Heart right ventricle (tissue), 16 donors: ENCODE data around the gene ARID5B. TPM values are rescaled to one million over a fixed set of nuclear protein-coding genes. Genes with fewer than 3 reads are reported as not detected.

ENCODE experiments used
- ATAC-seq, 8 donors: fragments of 200-7000 bp; cut with Tn5 transposase; one replicate each; pipeline ENCODE4 v1.9.1; 2020; ENCODE audit warnings: mild to moderate bottlenecking in 8 of 8, moderate library complexity in 8 of 8, moderate number of reproducible peaks in 1 of 8
- DNase-seq, 2 donors: peaks; one replicate each; pipeline ENCODE4 v3.0.0-alpha.2; 2020
- H3K27ac ChIP-seq, 10 donors: fragments of 200-600 bp; sonication (generic) in 2 of 10; one replicate each; pipeline versions ENCODE4 v1.5.0 to v1.8.0; 2020 to 2022; ENCODE audit warnings: mild to moderate bottlenecking in 3 of 10
- H3K27me3 ChIP-seq, 7 donors: fragments of 200-600 bp; one replicate each; pipeline ENCODE4 v1.8.0; 2021 to 2022; ENCODE audit warnings: mild to moderate bottlenecking in 2 of 7
- H3K36me3 ChIP-seq, 9 donors: fragments of 200-600 bp; sonication (generic) in 1 of 9; one replicate each; pipeline versions ENCODE4 v1.5.0 to v1.8.0; 2020 to 2022; ENCODE audit warnings: mild to moderate bottlenecking in 2 of 9
- H3K4me1 ChIP-seq, 9 donors: fragments of 200-600 bp; sonication (generic) in 1 of 9; one replicate each; pipeline versions ENCODE4 v1.5.0 to v1.8.0; 2020 to 2022; ENCODE audit warnings: mild to moderate bottlenecking in 4 of 9
- H3K4me3 ChIP-seq, 10 donors: fragments of 200-600 bp; sonication (generic) in 2 of 10; one replicate each; pipeline versions ENCODE4 v1.5.0 to v1.8.0; 2020 to 2022; ENCODE audit warnings: mild to moderate bottlenecking in 7 of 10, moderate library complexity in 2 of 10
- H3K9me3 ChIP-seq, 11 donors: fragments of 200-600 bp in 10 of 11; sonication (generic) in 2 of 11; one replicate each; pipeline versions ENCODE4 v1.5.0 to v1.8.0; 2013 to 2022; ENCODE audit warnings: mild to moderate bottlenecking in 2 of 11, control low read depth in 1 of 11, moderate library complexity in 1 of 11
- WGBS, 2 donors: extraction: QIAGEN DNeasy Blood & Tissue Kit; methylation state at CpG; one replicate each; pipeline ENCODE4 v1.1.7; 2013; ENCODE audit warnings: inconsistent platforms in 1 of 2; 5-methylcytosine and 5-hydroxymethylcytosine counted together
- intact Hi-C, 10 donors: fragments of 100-400 bp; cut with DNase I; formaldehyde crosslinking; loops; one replicate each; pipeline versions ENCODE4 v1.11.1 to v1.14.2; 2022
- polyA plus RNA-seq, 2 donors: library from polyadenylated mRNA; stranded (reverse); fragments of 200-250 nt; gene quantifications; one replicate each; pipeline ENCODE4 v1.2.3, GENCODE V29; 2013
- total RNA-seq, 10 donors: library from RNA; stranded (reverse); fragmentation: NEBNext Ultra II Directional in 3 of 10; extraction: Animal tissue kit (Norgen Biotek cat#: 25700) in 3 of 10; gene quantifications; one replicate each; pipeline versions ENCODE4 v1.2.1 to v1.2.4, GENCODE V29; 2021 to 2023
- TF ChIP-seq, protein P1 (sequence below), 9 donors: fragments of 200-600 bp; sonication (generic) in 2 of 9; IDR thresholded peaks; one replicate each; pipeline versions ENCODE4 v1.5.0 to v1.8.0; 2021 to 2022; ENCODE audit warnings: antibody characterized with exemption in 9 of 9, mild to moderate bottlenecking in 5 of 9, moderate library complexity in 1 of 9
- donor health status: Arrhythmogenic right ventricular cardiomyopathy.
- donor health status: ischemic (EF 13 %, LVEDD 7.1; RV severe dilation, severe dysfunction).
- donor health status: healthy with polysubstance abuse.
- donor health status: DM: no; HTN: yes; CAD: no.
- donor health status: DM: no; HTN: no; CAD: no.
- donor health status: ischemic (EF 25% LVEDD 6.9; RV normal size, moderate dysfunction).
- donor health status: ischemic (EF 25% LVEDD 5.7; RV mildly dilated, moderate dysfunction).
- donor health status: healthy.
- donor health status: DM: yes; HTN: yes; CAD: no.
- donor health status: Ischemic cardiomyopathy.
- donor health status: ischemic (EF 35%, LVEDD 5.7; RV mildly dilated, moderate dysfunction).
- donor health status: nonischemic (EF 11% LVEDD 7.7; RV severe dilation, severe dysfunction).
- donor health status: DM: yes; HTN: yes; CAD: no.
- donor health status: PGD.
- donor health status: ischemic (EF 29% LVEDD 5.4; RV normal size, mild dysfunction).
- donor health status: nonischemic (EF 23%, LVEDD 6.1; RV moderate dilation, normal function).

Gene ARID5B
- total and polyA plus RNA-seq, 12 donors, result 5.3 to 108 (median 25.5) TPM

- peak in 2 of 8 donors; percentile 2 to 4 for ATAC-seq
- Histone ChIP-seq H3K4me3 (peak overlapping the region; percentile 34 to 94 (median 76)), H3K27ac (peak overlapping the region; percentile 72 to 99 (median 94)), H3K9me3 (peaks cover 0 to 2% (median 0%) of the 10 kb centered on the region in 11 donors), H3K27me3 (no peaks in the 10 kb centered on the region), H3K36me3 (no peaks in the 10 kb centered on the region), H3K4me1 (peaks cover 6 to 35% (median 16%) of the 10 kb centered on the region in 9 donors)
- 12% methylated on average over 7 of the region's 7 CpGs for WGBS, 2 donors
- TF ChIP-seq, protein P1, sequence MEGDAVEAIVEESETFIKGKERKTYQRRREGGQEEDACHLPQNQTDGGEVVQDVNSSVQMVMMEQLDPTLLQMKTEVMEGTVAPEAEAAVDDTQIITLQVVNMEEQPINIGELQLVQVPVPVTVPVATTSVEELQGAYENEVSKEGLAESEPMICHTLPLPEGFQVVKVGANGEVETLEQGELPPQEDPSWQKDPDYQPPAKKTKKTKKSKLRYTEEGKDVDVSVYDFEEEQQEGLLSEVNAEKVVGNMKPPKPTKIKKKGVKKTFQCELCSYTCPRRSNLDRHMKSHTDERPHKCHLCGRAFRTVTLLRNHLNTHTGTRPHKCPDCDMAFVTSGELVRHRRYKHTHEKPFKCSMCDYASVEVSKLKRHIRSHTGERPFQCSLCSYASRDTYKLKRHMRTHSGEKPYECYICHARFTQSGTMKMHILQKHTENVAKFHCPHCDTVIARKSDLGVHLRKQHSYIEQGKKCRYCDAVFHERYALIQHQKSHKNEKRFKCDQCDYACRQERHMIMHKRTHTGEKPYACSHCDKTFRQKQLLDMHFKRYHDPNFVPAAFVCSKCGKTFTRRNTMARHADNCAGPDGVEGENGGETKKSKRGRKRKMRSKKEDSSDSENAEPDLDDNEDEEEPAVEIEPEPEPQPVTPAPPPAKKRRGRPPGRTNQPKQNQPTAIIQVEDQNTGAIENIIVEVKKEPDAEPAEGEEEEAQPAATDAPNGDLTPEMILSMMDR (IDR thresholded peaks at IDR 0.05), result no peak
- no peak for DNase-seq
- intact Hi-C loops, result loop anchor here in 9 of 10 donors (2.0 to 10.0 kb wide), 10 partner anchors 38 to 178 kb away; no protein-coding TSS in a partner anchor
These were observed 2.4 kb downstream of the ARID5B start for GRCh38 chr10:61903928-61904344.

DNA sequence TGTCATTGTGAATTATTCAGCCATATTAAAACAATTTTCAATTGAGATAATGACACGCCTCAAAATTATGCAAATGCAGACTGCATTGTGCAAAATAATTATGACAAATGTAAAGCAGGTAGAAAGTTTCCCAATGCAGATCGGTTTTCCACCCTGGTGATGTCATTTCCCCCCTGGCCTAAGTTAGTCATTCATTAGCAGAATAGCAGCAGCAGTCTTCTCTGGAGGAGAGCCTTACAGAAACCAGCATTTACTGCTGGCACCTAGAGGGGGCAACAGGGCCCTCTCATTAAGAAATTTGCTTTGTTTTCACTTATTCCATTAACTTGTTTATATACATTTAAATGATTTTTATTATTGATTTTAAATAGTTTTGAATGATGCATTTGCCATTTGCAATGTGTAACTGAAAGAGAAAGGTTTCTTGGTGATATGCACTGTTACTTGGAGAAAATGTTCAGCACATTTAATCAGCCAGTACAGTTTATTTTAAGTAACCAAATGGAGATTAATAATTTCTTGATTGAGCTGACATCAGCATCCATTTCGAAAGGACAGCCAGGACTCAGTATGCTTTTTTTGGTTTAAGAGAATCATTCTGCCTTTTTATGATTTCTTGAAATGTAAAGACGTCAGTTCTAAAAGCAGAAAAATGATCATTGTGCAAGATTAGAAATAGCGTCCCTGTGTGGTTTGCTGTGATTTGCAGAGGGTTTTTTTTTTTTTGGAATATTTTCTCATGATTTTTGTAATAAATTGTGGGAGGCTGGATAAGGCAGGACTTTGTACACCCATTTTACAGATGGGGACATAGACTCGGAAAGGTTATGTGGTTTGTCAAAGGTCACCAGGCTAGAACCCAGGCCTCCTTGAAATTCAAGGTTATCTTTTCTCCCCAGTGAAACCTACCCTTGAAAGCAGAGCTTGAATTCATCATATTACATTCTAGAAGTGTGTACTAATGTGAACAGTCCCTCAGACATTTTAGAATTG is 3.5 kb downstream of the ARID5B start:
- H3K4me3 ChIP-seq, result peak overlapping the region in 6 of 10 donors; percentile 71 to 94 (median 86)
- TF ChIP-seq, protein P1 (IDR thresholded peaks at IDR 0.05), result peak in 4 of 9 donors; percentile 28 to 36 (median 34)
- H3K27ac ChIP-seq, result peak overlapping the region; percentile 72 to 99 (median 94)
- H3K36me3 ChIP-seq, result no peaks in the 10 kb centered on the region
- peaks cover 0 to 2% (median 0%) of the 10 kb centered on the region in 11 donors for H3K9me3 ChIP-seq
- DNase-seq (no peak), ATAC-seq (no peak)
- WGBS, 2 donors, result 50 to 52% methylated on average over 6 of the region's 6 CpGs
- H3K4me1 ChIP-seq, result peaks cover 0 to 31% (median 12%) of the 10 kb centered on the region in 9 donors
- H3K27me3 ChIP-seq, result no peaks in the 10 kb centered on the region
- intact Hi-C loops, result loop anchor here in 8 of 10 donors (5.0 to 10.0 kb wide), 9 partner anchors 37 to 177 kb away; no protein-coding TSS in a partner anchor

GRCh38 chr10:61905837-61906561 is 4.5 kb downstream of the ARID5B start:
- ATAC-seq (no peak), DNase-seq (no peak)
- H3K27ac ChIP-seq, result peak overlapping the region in 2 of 10 donors; percentile 95 to 99
- 95 to 96% methylated on average over 3 of the region's 3 CpGs for WGBS, 2 donors
- no peak overlapping the region for H3K4me3 ChIP-seq
- no peaks in the 10 kb centered on the region for H3K36me3 ChIP-seq
- peaks cover 0 to 2% (median 0%) of the 10 kb centered on the region in 11 donors for H3K9me3 ChIP-seq
- H3K27me3 ChIP-seq, result no peaks in the 10 kb centered on the region
- intact Hi-C loops, result loop anchor here in 4 of 10 donors (10.0 kb wide), 3 partner anchors 59 to 89 kb away; no protein-coding TSS in a partner anchor
- H3K4me1 ChIP-seq, result peaks cover 0 to 35% (median 12%) of the 10 kb centered on the region in 9 donors
- TF ChIP-seq, protein P1 (IDR thresholded peaks at IDR 0.05), result no peak

DNA sequence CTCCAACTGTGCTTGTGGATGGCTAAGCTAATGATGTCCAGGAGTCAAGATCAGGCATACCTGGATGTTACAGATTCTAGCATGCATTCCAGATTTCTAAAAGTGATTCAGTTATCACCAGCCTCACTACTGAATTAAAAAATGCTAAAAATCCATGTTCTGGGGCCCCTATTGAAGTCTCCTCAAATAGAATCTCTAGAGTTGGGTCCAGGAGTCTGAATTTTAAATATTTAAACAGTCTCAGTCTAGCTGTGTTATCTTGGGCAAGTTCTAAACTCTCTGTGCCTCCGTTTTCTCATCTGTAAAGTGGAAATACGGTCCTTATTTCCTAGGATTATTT is 5.0 kb downstream of the ARID5B start:
- 96 to 98% methylated on average over 2 of the region's 2 CpGs for WGBS, 2 donors
- H3K4me1 ChIP-seq, result peaks cover 0 to 38% (median 12%) of the 10 kb centered on the region in 9 donors

More for the DNA sequence above, 5.0 kb downstream of the ARID5B start:
- ATAC-seq (no peak), DNase-seq (no peak)
- H3K27me3 ChIP-seq, result no peaks in the 10 kb centered on the region
- no peak overlapping the region for H3K4me3 ChIP-seq
- H3K36me3 ChIP-seq, result no peaks in the 10 kb centered on the region
- intact Hi-C loops, result loop anchor here in 4 of 10 donors (10.0 kb wide), 3 partner anchors 58 to 88 kb away; no protein-coding TSS in a partner anchor
- TF ChIP-seq, protein P1 (IDR thresholded peaks at IDR 0.05), result no peak
- no peak overlapping the region for H3K27ac ChIP-seq
- H3K9me3 ChIP-seq, result peaks cover 0 to 2% (median 0%) of the 10 kb centered on the region in 11 donors
